ENCODE data around the gene SPSB1. TPM values are rescaled to one million over a fixed set of nuclear protein-coding genes. Genes with fewer than 3 reads are reported as not detected.

Gene SPSB1
- total and polyA plus RNA-seq, 10 donors, result 1.3 to 7.9 (median 4.1) TPM

- TF ChIP-seq, protein P1, sequence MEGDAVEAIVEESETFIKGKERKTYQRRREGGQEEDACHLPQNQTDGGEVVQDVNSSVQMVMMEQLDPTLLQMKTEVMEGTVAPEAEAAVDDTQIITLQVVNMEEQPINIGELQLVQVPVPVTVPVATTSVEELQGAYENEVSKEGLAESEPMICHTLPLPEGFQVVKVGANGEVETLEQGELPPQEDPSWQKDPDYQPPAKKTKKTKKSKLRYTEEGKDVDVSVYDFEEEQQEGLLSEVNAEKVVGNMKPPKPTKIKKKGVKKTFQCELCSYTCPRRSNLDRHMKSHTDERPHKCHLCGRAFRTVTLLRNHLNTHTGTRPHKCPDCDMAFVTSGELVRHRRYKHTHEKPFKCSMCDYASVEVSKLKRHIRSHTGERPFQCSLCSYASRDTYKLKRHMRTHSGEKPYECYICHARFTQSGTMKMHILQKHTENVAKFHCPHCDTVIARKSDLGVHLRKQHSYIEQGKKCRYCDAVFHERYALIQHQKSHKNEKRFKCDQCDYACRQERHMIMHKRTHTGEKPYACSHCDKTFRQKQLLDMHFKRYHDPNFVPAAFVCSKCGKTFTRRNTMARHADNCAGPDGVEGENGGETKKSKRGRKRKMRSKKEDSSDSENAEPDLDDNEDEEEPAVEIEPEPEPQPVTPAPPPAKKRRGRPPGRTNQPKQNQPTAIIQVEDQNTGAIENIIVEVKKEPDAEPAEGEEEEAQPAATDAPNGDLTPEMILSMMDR (IDR thresholded peaks at IDR 0.05 in 8 of 11, conservative IDR thresholded peaks at IDR 0.05 in 3 of 11), result no peak
- TF ChIP-seq POLR2A (IDR thresholded peaks at IDR 0.05) (no peak), POLR2AphosphoS5 (IDR thresholded peaks at IDR 0.05) (no peak)
- WGBS, 5 donors, result 77 to 85% (median 81%) methylated on average over 13 to 21 of the region's 21 CpGs
- Histone ChIP-seq H3K36me3 (no peaks in the 10 kb centered on the region), H3K4me3 (no peak overlapping the region), H3K4me1 (peaks cover 0 to 57% (median 19%) of the 10 kb centered on the region in 6 donors), H3K27ac (no peak overlapping the region), H3K9me3 (no peaks in the 10 kb centered on the region), H3K27me3 (replicated peaks in 1 of 7) (no peaks in the 10 kb centered on the region)
- DNase-seq, result no peak
- intact Hi-C loops (cut with DNase I; ENCODE audit: low total_unique reads), result no loop called here
These were observed 27.3 kb downstream of the SPSB1 start for GRCh38 chr1:9319789-9320519.

DNA sequence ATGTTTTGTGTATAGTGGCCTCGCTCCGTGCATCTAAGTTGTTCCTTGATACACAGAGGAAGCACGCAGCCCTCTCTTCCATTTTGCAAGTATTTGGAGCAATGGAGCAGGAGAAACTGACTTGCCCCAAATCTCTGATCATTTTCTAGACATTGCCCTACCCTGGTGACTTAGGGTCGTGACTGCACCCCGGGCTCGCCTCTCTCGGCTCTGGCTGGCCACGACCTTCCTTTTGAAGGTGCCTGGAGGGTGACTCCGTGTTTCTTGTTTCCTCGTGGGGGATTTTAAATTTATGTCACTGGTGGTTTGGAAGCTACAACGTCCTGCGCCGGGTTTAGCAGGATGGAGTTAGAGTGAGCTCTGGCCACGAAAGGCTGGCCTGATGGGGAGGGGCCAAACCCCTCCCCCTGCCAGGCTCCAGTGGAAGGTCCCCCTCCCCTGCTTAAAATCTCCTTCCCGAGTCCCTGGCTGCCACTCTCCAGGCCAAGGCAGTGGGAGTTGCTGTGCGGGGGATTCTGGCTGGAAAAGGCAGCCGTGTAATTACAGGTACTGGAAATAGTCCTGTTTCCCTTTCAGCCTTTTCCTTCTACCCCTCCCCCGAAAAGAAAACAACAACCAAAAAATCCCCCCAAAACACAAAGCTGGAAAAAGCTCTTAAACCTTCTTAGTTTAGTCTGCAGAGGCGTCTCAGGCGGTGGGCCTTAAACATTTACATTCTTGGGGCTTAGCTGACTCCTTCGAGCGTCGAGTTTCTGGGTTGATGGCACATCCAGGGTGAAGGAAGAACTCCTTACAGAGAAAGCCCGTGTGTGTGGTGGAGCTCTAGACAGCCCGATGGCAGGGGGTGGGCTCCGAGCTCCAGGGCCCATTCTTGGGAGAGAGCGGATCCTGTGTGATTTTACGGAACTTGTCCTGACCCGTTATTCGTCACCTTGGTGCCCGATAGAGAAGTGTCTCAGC is 28.1 kb downstream of the SPSB1 start:
- H3K9me3 ChIP-seq, result no peaks in the 10 kb centered on the region
- H3K27me3 ChIP-seq (replicated peaks in 1 of 7), result no peaks in the 10 kb centered on the region
- WGBS, 5 donors, result 70 to 79% (median 73%) methylated on average over 29 to 31 of the region's 31 CpGs
- TF ChIP-seq POLR2A (IDR thresholded peaks at IDR 0.05) (no peak), POLR2AphosphoS5 (IDR thresholded peaks at IDR 0.05) (no peak)
- TF ChIP-seq, protein P1 (IDR thresholded peaks at IDR 0.05 in 8 of 11, conservative IDR thresholded peaks at IDR 0.05 in 3 of 11), result no peak
- no peak overlapping the region for H3K4me3 ChIP-seq
- intact Hi-C loops (cut with DNase I; ENCODE audit: low total_unique reads), result no loop called here
- no peaks in the 10 kb centered on the region for H3K36me3 ChIP-seq
- peaks cover 0 to 49% (median 16%) of the 10 kb centered on the region in 6 donors for H3K4me1 ChIP-seq
- H3K27ac ChIP-seq, result no peak overlapping the region
- no peak for DNase-seq

DNA sequence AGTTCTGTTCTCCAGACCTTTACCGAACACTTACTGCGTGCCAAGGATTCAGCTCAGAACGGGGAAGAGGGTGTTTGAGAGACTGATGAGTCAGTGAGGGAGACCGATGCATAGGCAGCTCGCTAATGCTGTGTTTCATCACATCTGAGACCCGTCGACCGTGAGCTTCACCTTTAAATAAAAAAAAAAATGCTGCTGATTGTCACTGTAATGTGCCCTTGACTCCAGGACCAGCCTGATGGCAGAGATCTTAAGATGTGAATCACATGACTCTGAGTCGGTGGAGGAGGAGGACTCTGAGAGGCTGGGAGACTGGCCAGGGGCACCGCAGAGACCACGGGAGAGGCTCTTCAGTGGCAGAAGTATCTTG is 28.8 kb downstream of the SPSB1 start:
- H3K4me1 ChIP-seq, result peaks cover 0 to 50% (median 16%) of the 10 kb centered on the region in 6 donors
- H3K36me3 ChIP-seq, result no peaks in the 10 kb centered on the region
- TF ChIP-seq, protein P1 (IDR thresholded peaks at IDR 0.05 in 8 of 11, conservative IDR thresholded peaks at IDR 0.05 in 3 of 11), result no peak
- TF ChIP-seq POLR2AphosphoS5 (IDR thresholded peaks at IDR 0.05), result no peak
- TF ChIP-seq POLR2A (IDR thresholded peaks at IDR 0.05), result no peak
- H3K27ac ChIP-seq, result no peak overlapping the region
- H3K9me3 ChIP-seq, result no peaks in the 10 kb centered on the region
- 63 to 75% (median 74%) methylated on average over 11 of the region's 11 CpGs for WGBS, 5 donors
- intact Hi-C loops (cut with DNase I; ENCODE audit: low total_unique reads), result no loop called here
- H3K4me3 ChIP-seq, result no peak overlapping the region
- H3K27me3 ChIP-seq (replicated peaks in 1 of 7), result no peaks in the 10 kb centered on the region
- DNase-seq, result no peak

All from spleen (tissue), 11 donors.